HCT116 (cell line): ENCODE data around the gene GPS2. TPM values are rescaled to one million over a fixed set of nuclear protein-coding genes. Genes with fewer than 3 reads are reported as not detected.

Experiments
- ATAC-seq: fragments of 200-7000 bp; cut with Tn5 transposase; 2 replicates; pipeline ENCODE4 v1.9.1; 2020; ENCODE audit warnings: mild to moderate bottlenecking, moderate library complexity
- BruUV-seq: library from RNA; stranded (reverse); fragments of 400-500 nt; replicated peaks from 2 replicates; lab custom pipeline; 2021; lab: Mats Ljungman, UMichigan
- CTCF ChIA-PET: fragments of 300-600 bp; sonication (Branson Sonifier 250); formaldehyde crosslinking; loops from one replicate; lab custom pipeline; 2021; ENCODE audit warnings: antibody characterized with exemption; lab: Charles Lee
- POLR2A ChIA-PET: fragments of 300-600, 350-600 bp; sonication (Branson Sonifier 250); formaldehyde crosslinking; loops from one replicate; lab custom pipeline; 2021; ENCODE audit warnings: antibody characterized with exemption; lab: Charles Lee
- RAD21 ChIA-PET, 2 experiments: fragments of 300-600 bp; sonication (Branson Sonifier 250); formaldehyde crosslinking; loops; one replicate each; lab custom pipeline; 2023; ENCODE audit warnings: low total read pairs in 2 of 2; ENCODE audit not compliant: uncharacterized antibody in 2 of 2, unreplicated experiment in 2 of 2, low non-redundant PET in 1 of 2; lab: Charles Lee
- DNase-seq: peaks from one replicate; pipeline ENCODE4 v3.0.0-alpha.2; 2010; ENCODE audit warnings: low read depth, low spot score
- H2AFZ ChIP-seq: fragments of 200-600 bp; shearing (Covaris generic), sonication (generic); 2 replicates; pipeline ENCODE4 v1.6.1; 2017; ENCODE audit warnings: low read depth, mixed run types, mixed read lengths, antibody characterized with exemption, low read length; ENCODE audit not compliant: poor library complexity, severe bottlenecking
- H3K27ac ChIP-seq: 2 replicates; pipeline ENCODE4 v1.5.1; 2012; ENCODE audit warnings: low read depth, low read length
- H3K27me3 ChIP-seq: fragments of 200-600 bp; sonication (generic); 2 replicates; pipeline ENCODE4 v1.6.1; 2016; ENCODE audit warnings: mixed run types, low read length, mixed read lengths; ENCODE audit not compliant: insufficient read depth
- H3K36me3 ChIP-seq, 2 experiments: fragments of 200-500 bp in 1 of 2; fragments of 200-600 bp in 1 of 2; sonication (Bioruptor generic) in 1 of 2; sonication (generic) in 1 of 2; 2 replicates each; pipeline versions ENCODE4 v1.5.1 to v1.6.1; 2014 to 2016; ENCODE audit warnings: low read length in 2 of 2, inconsistent platforms in 1 of 2, mixed read lengths in 1 of 2, mixed run types in 1 of 2; ENCODE audit not compliant: insufficient read depth in 2 of 2, control insufficient read depth in 1 of 2
- H3K4me1 ChIP-seq, 2 experiments: fragments of 200-600 bp in 1 of 2; sonication (generic) in 1 of 2; 2 replicates each; pipeline versions ENCODE4 v1.5.1 to v1.6.1; 2012 to 2017; ENCODE audit warnings: low read length in 2 of 2, inconsistent platforms in 1 of 2, mild to moderate bottlenecking in 1 of 2, mixed read lengths in 1 of 2, mixed run types in 1 of 2, moderate library complexity in 1 of 2; ENCODE audit not compliant: insufficient read depth in 2 of 2, control insufficient read depth in 1 of 2
- H3K4me2 ChIP-seq: fragments of 200-600 bp; sonication (generic); 2 replicates; pipeline ENCODE4 v1.6.1; 2017; ENCODE audit warnings: mixed run types, low read length, mixed read lengths
- H3K4me3 ChIP-seq, 2 experiments: fragments of 200-600 bp in 1 of 2; sonication (generic) in 1 of 2; replicated peaks in 1 of 2; 2 replicates each; pipeline ENCODE4 v1.5.1; 2011 to 2016; ENCODE audit warnings: low read length in 2 of 2, control low read depth in 1 of 2, low read depth in 1 of 2, mild to moderate bottlenecking in 1 of 2, mixed read lengths in 1 of 2, mixed run types in 1 of 2
- H3K79me2 ChIP-seq: fragments of 200-600 bp; sonication (generic); 2 replicates; pipeline ENCODE4 v1.6.1; 2017; ENCODE audit warnings: mild to moderate bottlenecking, mixed run types, low read length, moderate library complexity, mixed read lengths; ENCODE audit not compliant: insufficient read depth
- H3K9ac ChIP-seq: fragments of 200-600 bp; sonication (generic); 2 replicates; pipeline ENCODE4 v1.6.1; 2016; ENCODE audit warnings: low read length, mixed read lengths
- H3K9me2 ChIP-seq: fragments of 200-600 bp; sonication (generic), shearing (Covaris generic); 2 replicates; pipeline ENCODE4 v1.6.1; 2017; ENCODE audit warnings: mixed run types, mild to moderate bottlenecking, moderate library complexity; ENCODE audit not compliant: insufficient read depth
- H3K9me3 ChIP-seq, 2 experiments: fragments of 200-500 bp in 1 of 2; fragments of 200-600 bp in 1 of 2; sonication (Bioruptor generic) in 1 of 2; sonication (generic) in 1 of 2; 2 replicates each; pipeline ENCODE4 v1.6.1; 2014 to 2017; ENCODE audit warnings: low read length in 2 of 2, mixed read lengths in 2 of 2, inconsistent platforms in 1 of 2, low read depth in 1 of 2, mild to moderate bottlenecking in 1 of 2, mixed run types in 1 of 2, moderate library complexity in 1 of 2; ENCODE audit not compliant: control insufficient read depth in 1 of 2, insufficient read depth in 1 of 2
- H4K20me1 ChIP-seq: fragments of 200-600 bp; sonication (generic), shearing (Covaris generic); 2 replicates; pipeline ENCODE4 v1.6.1; 2017; ENCODE audit warnings: mixed run types, mild to moderate bottlenecking, moderate library complexity; ENCODE audit not compliant: insufficient read depth
- ATF3 ChIP-seq: IDR thresholded peaks from 2 replicates; pipeline ENCODE4 v1.6.1; 2012
- EZH2 ChIP-seq: fragments of 200-600 bp; sonication (generic); IDR thresholded peaks from 2 replicates; pipeline ENCODE4 v1.6.1; 2017; ENCODE audit warnings: antibody characterized with exemption, mixed run types
- EZH2phosphoT487 ChIP-seq: fragments of 200-600 bp; IDR thresholded peaks from 2 replicates; pipeline ENCODE4 v1.6.1; 2018; ENCODE audit warnings: antibody characterized with exemption, borderline replicate concordance
- FOSL1 ChIP-seq: IDR thresholded peaks from 2 replicates; pipeline ENCODE4 v1.6.1; 2012; ENCODE audit warnings: low read depth
- JUND ChIP-seq: IDR thresholded peaks from 2 replicates; pipeline ENCODE4 v1.6.1; 2012
- MAX ChIP-seq: IDR thresholded peaks from 2 replicates; pipeline ENCODE4 v1.6.1; 2012
- POLR2A ChIP-seq: IDR thresholded peaks from 2 replicates; pipeline ENCODE4 v1.7.0; 2011; ENCODE audit warnings: borderline replicate concordance; ENCODE audit not compliant: insufficient read depth, insufficient read length; ENCODE audit errors: extremely low read depth
- POLR2AphosphoS5 ChIP-seq: IDR thresholded peaks from 2 replicates; pipeline ENCODE4 v1.6.1; 2011; ENCODE audit warnings: mild to moderate bottlenecking, low read depth, low read length, moderate library complexity
- RAD21 ChIP-seq: IDR thresholded peaks from 2 replicates; pipeline ENCODE4 v1.6.1; 2012; ENCODE audit warnings: low read depth, mild to moderate bottlenecking
- SIN3A ChIP-seq: IDR thresholded peaks from 2 replicates; pipeline ENCODE4 v1.6.1; 2012; ENCODE audit warnings: low read depth
- SRF ChIP-seq: IDR thresholded peaks from 2 replicates; pipeline ENCODE4 v1.6.1; 2012; ENCODE audit warnings: low read depth
- ZBTB33 ChIP-seq: IDR thresholded peaks from 2 replicates; pipeline ENCODE4 v1.6.1; 2011; ENCODE audit warnings: mild to moderate bottlenecking, low read length, moderate library complexity; ENCODE audit not compliant: insufficient replicate concordance; ENCODE audit errors: extremely low read depth
- ZNF274 ChIP-seq: fragments of 200-500 bp; sonication (Bioruptor generic); IDR thresholded peaks from 2 replicates; pipeline ENCODE4 v1.6.1; 2014; ENCODE audit warnings: mild to moderate bottlenecking, low read depth, low read length, inconsistent platforms
- intact Hi-C: fragments of 100-400 bp; cut with micrococcal nuclease; formaldehyde crosslinking; loops from 2 replicates; pipeline ENCODE4 v1.10.0; 2022
- total RNA-seq: library from RNA; stranded (reverse); gene quantifications from one replicate; pipeline ENCODE4 v1.2.1, GENCODE V29; 2021; ENCODE audit not compliant: unreplicated experiment
- TF ChIP-seq, protein P1 (sequence below): IDR thresholded peaks from 2 replicates; pipeline ENCODE4 v1.6.1; 2012; ENCODE audit warnings: low read depth
- TF ChIP-seq, protein P2 (sequence below), 3 experiments: fragments of 200-600 bp in 1 of 3; sonication (generic) in 1 of 3; IDR thresholded peaks in 2 of 3; conservative IDR thresholded peaks in 1 of 3; 2 replicates each; pipeline ENCODE4 v1.5.1; 2012 to 2017; ENCODE audit warnings: low read depth in 2 of 3, low read length in 2 of 3, antibody characterized with exemption in 1 of 3, borderline replicate concordance in 1 of 3, control low read depth in 1 of 3, mild to moderate bottlenecking in 1 of 3, mixed read lengths in 1 of 3, mixed run types in 1 of 3, moderate library complexity in 1 of 3; ENCODE audit not compliant: insufficient read depth in 1 of 3

GPS2 gene
- total RNA-seq, 1 experiment from 2014 or later = 61.3 TPM

DNA sequence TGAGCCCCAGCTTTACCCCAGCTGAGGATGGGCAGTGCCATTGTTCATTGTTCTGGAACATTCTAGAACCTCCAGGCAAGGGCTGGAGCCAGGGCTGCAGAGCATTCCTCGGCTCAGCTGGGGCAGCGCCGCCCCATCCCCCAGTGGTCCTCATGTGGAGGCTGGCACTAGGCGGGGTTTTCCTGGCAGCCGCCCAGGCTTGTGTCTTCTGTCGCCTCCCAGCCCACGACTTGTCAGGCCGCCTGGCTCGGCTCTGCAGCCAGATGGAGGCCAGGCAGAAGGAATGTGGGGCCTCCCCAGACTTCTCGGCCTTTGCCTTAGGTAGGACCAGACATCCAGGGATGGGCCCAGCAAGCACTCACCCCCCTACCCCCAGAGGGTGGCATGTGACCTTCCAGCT lies 39.9 kb upstream of the GPS2 start, which contains the start of gene TMEM95 (continued):
- TF ChIP-seq, protein P1, sequence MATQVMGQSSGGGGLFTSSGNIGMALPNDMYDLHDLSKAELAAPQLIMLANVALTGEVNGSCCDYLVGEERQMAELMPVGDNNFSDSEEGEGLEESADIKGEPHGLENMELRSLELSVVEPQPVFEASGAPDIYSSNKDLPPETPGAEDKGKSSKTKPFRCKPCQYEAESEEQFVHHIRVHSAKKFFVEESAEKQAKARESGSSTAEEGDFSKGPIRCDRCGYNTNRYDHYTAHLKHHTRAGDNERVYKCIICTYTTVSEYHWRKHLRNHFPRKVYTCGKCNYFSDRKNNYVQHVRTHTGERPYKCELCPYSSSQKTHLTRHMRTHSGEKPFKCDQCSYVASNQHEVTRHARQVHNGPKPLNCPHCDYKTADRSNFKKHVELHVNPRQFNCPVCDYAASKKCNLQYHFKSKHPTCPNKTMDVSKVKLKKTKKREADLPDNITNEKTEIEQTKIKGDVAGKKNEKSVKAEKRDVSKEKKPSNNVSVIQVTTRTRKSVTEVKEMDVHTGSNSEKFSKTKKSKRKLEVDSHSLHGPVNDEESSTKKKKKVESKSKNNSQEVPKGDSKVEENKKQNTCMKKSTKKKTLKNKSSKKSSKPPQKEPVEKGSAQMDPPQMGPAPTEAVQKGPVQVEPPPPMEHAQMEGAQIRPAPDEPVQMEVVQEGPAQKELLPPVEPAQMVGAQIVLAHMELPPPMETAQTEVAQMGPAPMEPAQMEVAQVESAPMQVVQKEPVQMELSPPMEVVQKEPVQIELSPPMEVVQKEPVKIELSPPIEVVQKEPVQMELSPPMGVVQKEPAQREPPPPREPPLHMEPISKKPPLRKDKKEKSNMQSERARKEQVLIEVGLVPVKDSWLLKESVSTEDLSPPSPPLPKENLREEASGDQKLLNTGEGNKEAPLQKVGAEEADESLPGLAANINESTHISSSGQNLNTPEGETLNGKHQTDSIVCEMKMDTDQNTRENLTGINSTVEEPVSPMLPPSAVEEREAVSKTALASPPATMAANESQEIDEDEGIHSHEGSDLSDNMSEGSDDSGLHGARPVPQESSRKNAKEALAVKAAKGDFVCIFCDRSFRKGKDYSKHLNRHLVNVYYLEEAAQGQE = no peak
- TF ChIP-seq RAD21 (no peak), ZNF274 (no peak)
- TF ChIP-seq, all 23 proteins: peak for 0

DNA sequence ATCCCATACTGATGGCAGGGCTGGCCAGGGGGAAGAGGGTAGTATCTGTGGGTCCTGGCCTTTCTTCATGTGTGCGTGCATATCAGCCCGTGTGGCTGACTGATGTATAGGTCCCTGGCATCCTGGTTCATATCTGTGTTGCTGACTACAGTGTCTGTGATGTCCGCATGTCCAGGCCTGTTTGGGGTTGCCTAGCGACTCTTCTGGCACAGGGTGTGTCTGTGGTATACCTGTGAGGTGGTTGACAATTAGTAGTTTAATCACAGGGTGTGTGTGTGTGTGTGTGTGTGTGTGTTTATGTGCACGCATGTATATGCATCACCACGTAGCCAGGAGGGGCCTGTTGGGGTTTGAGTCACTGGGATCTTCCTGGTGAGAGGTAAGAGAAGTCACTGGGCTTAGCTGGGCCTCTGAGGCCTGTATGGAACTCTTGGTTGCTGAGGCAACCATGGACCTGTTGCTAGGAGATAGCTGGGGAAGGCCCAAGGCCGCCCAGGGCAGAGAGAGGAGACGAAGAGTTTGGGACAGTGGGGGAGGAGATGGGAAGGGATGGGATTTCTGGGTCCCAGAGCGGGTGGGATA lies 39.2 kb upstream of the GPS2 start:
- Histone ChIP-seq H3K9me2 (no peaks in the 10 kb centered on the region), H3K79me2 (peaks cover 24% of the 10 kb centered on the region), H2AFZ (no peak overlapping the region), H3K9ac (no peak overlapping the region), H3K27ac (no peak overlapping the region), H4K20me1 (0 out of 2 replicates have a peak, but pooled peaks cover 4% of the 10 kb centered on the region), H3K4me1 (peaks cover 29 to 65% of the 10 kb centered on the region in 2 experiments), H3K36me3 (no peaks in the 10 kb centered on the region), H3K9me3 (no peaks in the 10 kb centered on the region), H3K4me3 (no peak overlapping the region), H3K4me2 (peak overlapping the region; percentile 8), H3K27me3 (no peaks in the 10 kb centered on the region)
- CTCF ChIA-PET = interaction anchor here (1.0 to 2.9 kb wide), 3 partner anchors 50 to 206 kb away, joined by 6 to 21 read pairs (median 7); partner anchors contain the start of genes TMEM102 and TMEM256
- ATAC-seq (no peak), DNase-seq (no peak)
- POLR2A ChIA-PET = no interaction called here
- RAD21 ChIA-PET = no interaction called here
- intact Hi-C loops = loop anchor here (5.0 kb wide), 1 partner anchor 307 kb away; no protein-coding TSS in a partner anchor
- no TSS peak for BruUV-seq
- TF ChIP-seq FOSL1 (no peak), ZBTB33 (no peak), RAD21 (no peak), ZNF274 (no peak), MAX (no peak), POLR2AphosphoS5 (no peak), SIN3A (no peak), JUND (no peak), EZH2phosphoT487 (no peak), SRF (no peak), POLR2A (no peak), ATF3 (no peak), EZH2 (no peak)
- TF ChIP-seq, protein P2, sequence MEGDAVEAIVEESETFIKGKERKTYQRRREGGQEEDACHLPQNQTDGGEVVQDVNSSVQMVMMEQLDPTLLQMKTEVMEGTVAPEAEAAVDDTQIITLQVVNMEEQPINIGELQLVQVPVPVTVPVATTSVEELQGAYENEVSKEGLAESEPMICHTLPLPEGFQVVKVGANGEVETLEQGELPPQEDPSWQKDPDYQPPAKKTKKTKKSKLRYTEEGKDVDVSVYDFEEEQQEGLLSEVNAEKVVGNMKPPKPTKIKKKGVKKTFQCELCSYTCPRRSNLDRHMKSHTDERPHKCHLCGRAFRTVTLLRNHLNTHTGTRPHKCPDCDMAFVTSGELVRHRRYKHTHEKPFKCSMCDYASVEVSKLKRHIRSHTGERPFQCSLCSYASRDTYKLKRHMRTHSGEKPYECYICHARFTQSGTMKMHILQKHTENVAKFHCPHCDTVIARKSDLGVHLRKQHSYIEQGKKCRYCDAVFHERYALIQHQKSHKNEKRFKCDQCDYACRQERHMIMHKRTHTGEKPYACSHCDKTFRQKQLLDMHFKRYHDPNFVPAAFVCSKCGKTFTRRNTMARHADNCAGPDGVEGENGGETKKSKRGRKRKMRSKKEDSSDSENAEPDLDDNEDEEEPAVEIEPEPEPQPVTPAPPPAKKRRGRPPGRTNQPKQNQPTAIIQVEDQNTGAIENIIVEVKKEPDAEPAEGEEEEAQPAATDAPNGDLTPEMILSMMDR (IDR thresholded peaks at IDR 0.05 in 2 of 3, conservative IDR thresholded peaks at IDR 0.05 in 1 of 3; ENCODE audit: borderline replicate concordance in 1 of 3, insufficient read depth in 1 of 3, low read depth in 2 of 3, low read length in 2 of 3) = no peak
